Hepatocyte (in vitro differentiated cells): Measurements from ENCODE around the gene ARFGAP2. TPM values are rescaled to one million over a fixed set of nuclear protein-coding genes. Genes with fewer than 3 reads are reported as not detected.

Source experiments
- DNase-seq: peaks from one replicate; pipeline ENCODE4 v3.0.0-alpha.2; 2016; ENCODE audit warnings: low spot score
- H2AFZ ChIP-seq: fragments of 200-600 bp; sonication (generic); 2 replicates; pipeline ENCODE4 v1.6.0; 2016; ENCODE audit warnings: antibody characterized with exemption, mild to moderate bottlenecking
- H3K27ac ChIP-seq: fragments of 200-600 bp; sonication (generic); 2 replicates; pipeline ENCODE4 v1.5.1; 2016; ENCODE audit warnings: mild to moderate bottlenecking
- H3K27me3 ChIP-seq: fragments of 200-600 bp; sonication (generic); 2 replicates; pipeline ENCODE4 v1.6.1; 2016
- H3K36me3 ChIP-seq: fragments of 200-600 bp; sonication (generic); replicated peaks from 2 replicates; pipeline ENCODE4 v1.5.1; 2016; ENCODE audit warnings: low read depth; ENCODE audit not compliant: insufficient read depth
- H3K4me1 ChIP-seq: fragments of 200-600 bp; sonication (generic); 2 replicates; pipeline ENCODE4 v1.5.1; 2016; ENCODE audit warnings: mild to moderate bottlenecking, moderate library complexity; ENCODE audit not compliant: insufficient read depth
- H3K4me2 ChIP-seq: fragments of 200-600 bp; sonication (generic); 2 replicates; pipeline ENCODE4 v1.6.0; 2016
- H3K4me3 ChIP-seq: fragments of 200-600 bp; sonication (generic); 2 replicates; pipeline ENCODE4 v1.5.1; 2016; ENCODE audit warnings: mild to moderate bottlenecking
- H3K79me2 ChIP-seq: fragments of 200-600 bp; sonication (generic); 2 replicates; pipeline ENCODE4 v1.6.0; 2017; ENCODE audit warnings: mild to moderate bottlenecking
- H3K9me2 ChIP-seq: fragments of 200-600 bp; sonication (generic); replicated peaks from 2 replicates; pipeline ENCODE4 v1.6.0; 2017; ENCODE audit warnings: mild to moderate bottlenecking; ENCODE audit not compliant: insufficient read depth
- H3K9me3 ChIP-seq: fragments of 200-600 bp; sonication (generic); 2 replicates; pipeline ENCODE4 v1.5.1; 2016; ENCODE audit warnings: low read depth, mild to moderate bottlenecking
- H4K20me1 ChIP-seq: fragments of 200-600 bp; sonication (generic); 2 replicates; pipeline ENCODE4 v1.6.0; 2016; ENCODE audit warnings: mild to moderate bottlenecking; ENCODE audit not compliant: insufficient read depth, poor library complexity, severe bottlenecking
- EZH2 ChIP-seq: fragments of 200-600 bp; sonication (generic); IDR thresholded peaks from 2 replicates; pipeline ENCODE4 v1.6.1; 2016; ENCODE audit warnings: antibody characterized with exemption, mild to moderate bottlenecking, borderline replicate concordance
- EZH2phosphoT487 ChIP-seq: fragments of 200-600 bp; sonication (generic); IDR thresholded peaks from one replicate; pipeline ENCODE4 v1.6.1; 2018; ENCODE audit warnings: antibody characterized with exemption, mild to moderate bottlenecking, low read depth, moderate library complexity; ENCODE audit not compliant: unreplicated experiment, severe bottlenecking
- WGBS: methylation state at CpG from one replicate; pipeline ENCODE4 v1.1.6; 2016; ENCODE audit warnings: low lambda C conversion rate; ENCODE audit errors: missing lambda C conversion rate; 5-methylcytosine and 5-hydroxymethylcytosine counted together
- polyA plus RNA-seq: library from polyadenylated mRNA; unstranded; fragments of >200 nt; fragmentation: Nextera tagmentation; extraction: Ambion mirVana; gene quantifications from 2 replicates; pipeline ENCODE4 v1.2.1, GENCODE V29; 2016
- total RNA-seq: library from RNA; depleted of rRNA; stranded (reverse); fragments of >200 nt; gene quantifications from 2 replicates; pipeline ENCODE4 v1.2.3, GENCODE V29; 2014
- TF ChIP-seq, protein P1 (sequence below): fragments of 200-600 bp; sonication (generic); IDR thresholded peaks from 2 replicates; pipeline ENCODE4 v1.5.1; 2016; ENCODE audit warnings: antibody characterized with exemption, mild to moderate bottlenecking; ENCODE audit not compliant: poor library complexity

ARFGAP2 gene
- total and polyA plus RNA-seq, 2 experiments from 2014 or later, result 64.3 to 146 TPM

DNA sequence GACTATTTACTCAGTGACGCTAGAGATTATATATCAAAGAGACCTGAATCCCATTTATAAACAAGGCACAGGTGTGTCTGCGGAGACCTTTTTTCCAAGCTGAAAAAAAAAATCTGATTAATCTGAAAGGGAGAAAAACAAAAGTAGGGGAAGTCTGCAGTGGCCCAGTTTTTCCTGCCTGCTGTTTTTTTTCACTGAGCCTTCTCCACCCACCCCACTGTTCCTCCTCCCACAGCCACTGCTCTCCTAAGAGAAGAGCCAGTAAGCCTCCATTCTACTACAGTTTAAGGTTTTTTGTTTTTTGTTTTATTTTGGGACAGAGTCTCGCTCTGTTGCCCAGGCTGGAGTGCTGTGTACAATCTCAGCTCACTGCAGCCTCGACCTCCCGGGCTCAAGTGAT, 18.4 kb downstream of the ARFGAP2 start:
- Histone ChIP-seq H3K79me2 (no peaks in the 10 kb centered on the region), H4K20me1 (no peaks in the 10 kb centered on the region), H3K9me2 (no peaks in the 10 kb centered on the region), H3K27me3 (no peaks in the 10 kb centered on the region), H3K4me3 (no peak overlapping the region), H3K4me2 (no peak overlapping the region), H2AFZ (no peak overlapping the region), H3K36me3 (no peaks in the 10 kb centered on the region), H3K4me1 (no peaks in the 10 kb centered on the region), H3K27ac (no peak overlapping the region), H3K9me3 (no peaks in the 10 kb centered on the region)
- DNase-seq, result no peak
- TF ChIP-seq EZH2 (no peak), EZH2phosphoT487 (no peak)
- TF ChIP-seq, protein P1, sequence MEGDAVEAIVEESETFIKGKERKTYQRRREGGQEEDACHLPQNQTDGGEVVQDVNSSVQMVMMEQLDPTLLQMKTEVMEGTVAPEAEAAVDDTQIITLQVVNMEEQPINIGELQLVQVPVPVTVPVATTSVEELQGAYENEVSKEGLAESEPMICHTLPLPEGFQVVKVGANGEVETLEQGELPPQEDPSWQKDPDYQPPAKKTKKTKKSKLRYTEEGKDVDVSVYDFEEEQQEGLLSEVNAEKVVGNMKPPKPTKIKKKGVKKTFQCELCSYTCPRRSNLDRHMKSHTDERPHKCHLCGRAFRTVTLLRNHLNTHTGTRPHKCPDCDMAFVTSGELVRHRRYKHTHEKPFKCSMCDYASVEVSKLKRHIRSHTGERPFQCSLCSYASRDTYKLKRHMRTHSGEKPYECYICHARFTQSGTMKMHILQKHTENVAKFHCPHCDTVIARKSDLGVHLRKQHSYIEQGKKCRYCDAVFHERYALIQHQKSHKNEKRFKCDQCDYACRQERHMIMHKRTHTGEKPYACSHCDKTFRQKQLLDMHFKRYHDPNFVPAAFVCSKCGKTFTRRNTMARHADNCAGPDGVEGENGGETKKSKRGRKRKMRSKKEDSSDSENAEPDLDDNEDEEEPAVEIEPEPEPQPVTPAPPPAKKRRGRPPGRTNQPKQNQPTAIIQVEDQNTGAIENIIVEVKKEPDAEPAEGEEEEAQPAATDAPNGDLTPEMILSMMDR, result no peak
- WGBS, result 76% methylated on average over 5 of the region's 5 CpGs

DNA sequence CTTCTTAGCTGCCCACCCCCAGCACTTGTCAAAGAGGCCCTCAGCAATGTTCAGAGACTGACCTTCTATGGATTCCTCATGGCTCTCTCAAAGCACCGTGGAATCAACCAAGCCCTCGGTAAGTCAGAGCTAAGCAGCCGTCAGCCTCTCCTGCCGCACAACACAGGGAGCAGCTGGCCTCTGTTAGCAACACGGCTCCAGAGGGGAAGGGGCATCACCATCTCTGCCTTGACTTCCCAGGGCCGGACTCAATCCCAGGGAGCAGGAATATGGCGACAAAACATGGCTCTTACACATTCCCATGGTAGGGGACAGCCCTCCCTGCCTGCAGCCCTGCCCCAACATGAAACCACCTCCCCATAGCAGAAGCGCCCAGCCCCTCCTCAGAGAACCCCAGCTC, 18.9 kb downstream of the ARFGAP2 start:
- Histone ChIP-seq H3K9me3 (no peaks in the 10 kb centered on the region), H4K20me1 (no peaks in the 10 kb centered on the region), H3K36me3 (no peaks in the 10 kb centered on the region), H3K27me3 (no peaks in the 10 kb centered on the region), H3K9me2 (no peaks in the 10 kb centered on the region), H3K4me3 (no peak overlapping the region), H3K79me2 (no peaks in the 10 kb centered on the region), H3K4me1 (no peaks in the 10 kb centered on the region), H2AFZ (no peak overlapping the region), H3K27ac (no peak overlapping the region), H3K4me2 (no peak overlapping the region)
- WGBS, result 72% methylated on average over 8 of the region's 8 CpGs
- no peak for TF ChIP-seq EZH2phosphoT487
- TF ChIP-seq EZH2, result no peak
- TF ChIP-seq, protein P1, result no peak
- no peak for DNase-seq

DNA sequence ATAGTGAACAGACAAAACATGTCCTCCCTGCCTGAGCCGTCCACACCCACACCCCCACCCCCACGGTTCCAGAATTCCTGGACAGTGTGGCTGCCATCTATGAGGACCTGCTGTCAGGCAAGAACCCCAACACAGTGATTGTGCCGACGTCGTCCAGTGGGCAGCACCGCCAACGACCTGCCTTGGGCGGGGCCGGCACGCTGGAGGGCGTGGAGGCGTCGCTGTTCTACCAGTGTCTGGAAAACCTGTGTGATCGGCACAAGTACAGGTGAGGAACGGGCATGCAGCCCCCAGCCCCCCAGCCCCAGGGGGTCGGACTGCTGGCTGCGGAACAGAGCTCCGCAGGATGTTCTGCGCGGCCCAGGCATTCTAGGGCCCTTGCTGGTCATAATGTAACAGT, 19.7 kb downstream of the ARFGAP2 start:
- Histone ChIP-seq H3K4me1 (no peaks in the 10 kb centered on the region), H3K9me3 (no peaks in the 10 kb centered on the region), H3K79me2 (no peaks in the 10 kb centered on the region), H3K27ac (no peak overlapping the region), H2AFZ (no peak overlapping the region), H3K4me3 (no peak overlapping the region), H4K20me1 (no peaks in the 10 kb centered on the region), H3K27me3 (no peaks in the 10 kb centered on the region), H3K9me2 (no peaks in the 10 kb centered on the region), H3K36me3 (no peaks in the 10 kb centered on the region), H3K4me2 (no peak overlapping the region)
- TF ChIP-seq EZH2 (no peak), EZH2phosphoT487 (no peak)
- TF ChIP-seq, protein P1, result no peak
- WGBS, result 96% methylated on average over 20 of the region's 20 CpGs
- DNase-seq, result no peak

DNA sequence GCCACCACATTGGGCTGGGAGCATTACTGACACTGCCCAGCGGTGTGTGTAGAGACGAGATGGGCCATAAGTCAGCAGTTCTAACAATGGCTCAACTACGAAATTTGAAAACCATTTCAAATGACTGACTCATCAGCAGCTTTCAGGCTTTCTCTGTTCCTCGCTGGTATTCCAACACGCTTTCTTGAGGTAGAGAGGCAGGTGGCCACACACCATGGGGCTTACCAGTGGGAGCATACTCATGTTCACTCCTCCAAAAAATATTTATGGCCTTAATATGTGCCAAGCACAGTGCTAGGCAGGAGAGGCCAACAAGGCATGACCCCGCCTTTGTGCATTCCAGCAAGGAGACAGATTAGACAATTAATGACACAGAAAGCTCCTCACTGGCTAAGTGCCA, 20.3 kb downstream of the ARFGAP2 start:
- H3K27ac ChIP-seq, result no peak overlapping the region
- H4K20me1 ChIP-seq, result no peaks in the 10 kb centered on the region
- no peaks in the 10 kb centered on the region for H3K27me3 ChIP-seq
- H3K79me2 ChIP-seq, result no peaks in the 10 kb centered on the region
- H3K9me3 ChIP-seq, result no peaks in the 10 kb centered on the region
- no peaks in the 10 kb centered on the region for H3K36me3 ChIP-seq
- H3K9me2 ChIP-seq, result no peaks in the 10 kb centered on the region
- WGBS, result 94% methylated on average over 6 of the region's 6 CpGs
- H2AFZ ChIP-seq, result no peak overlapping the region
- no peak for TF ChIP-seq EZH2
- TF ChIP-seq EZH2phosphoT487, result no peak
- TF ChIP-seq, protein P1, result no peak
- no peak overlapping the region for H3K4me3 ChIP-seq
- H3K4me1 ChIP-seq, result no peaks in the 10 kb centered on the region
- DNase-seq, result no peak
- no peak overlapping the region for H3K4me2 ChIP-seq
